GM18526 (cell line): ENCODE measurements around the gene CXorf65.

Experiments
- POLR2A ChIP-seq: IDR thresholded peaks from 3 replicates; pipeline ENCODE4 v1.6.1; 2011; ENCODE audit not compliant: insufficient read length; ENCODE audit errors: extremely low read depth

Gene CXorf65

DNA sequence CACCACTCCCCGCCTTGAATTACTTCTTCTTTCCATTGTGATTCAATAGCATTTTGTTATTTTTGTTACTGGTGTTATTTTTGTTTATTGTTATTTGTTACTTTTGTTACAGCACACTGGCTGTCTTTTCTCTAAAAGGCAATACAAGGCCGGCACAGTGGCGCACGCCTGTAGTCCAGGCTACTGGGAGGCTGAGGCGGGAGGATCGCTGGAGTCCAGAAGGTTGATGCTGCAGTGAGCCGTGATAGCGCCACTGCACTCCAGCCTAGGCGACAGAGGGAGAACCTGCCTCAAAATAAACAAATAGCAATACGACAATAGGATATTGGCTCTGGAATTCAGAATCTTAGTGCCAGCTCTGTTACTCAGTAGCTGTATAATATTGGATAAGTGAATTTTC lies 10.8 kb upstream of the CXorf65 start:
- TF ChIP-seq POLR2A: no peak

DNA sequence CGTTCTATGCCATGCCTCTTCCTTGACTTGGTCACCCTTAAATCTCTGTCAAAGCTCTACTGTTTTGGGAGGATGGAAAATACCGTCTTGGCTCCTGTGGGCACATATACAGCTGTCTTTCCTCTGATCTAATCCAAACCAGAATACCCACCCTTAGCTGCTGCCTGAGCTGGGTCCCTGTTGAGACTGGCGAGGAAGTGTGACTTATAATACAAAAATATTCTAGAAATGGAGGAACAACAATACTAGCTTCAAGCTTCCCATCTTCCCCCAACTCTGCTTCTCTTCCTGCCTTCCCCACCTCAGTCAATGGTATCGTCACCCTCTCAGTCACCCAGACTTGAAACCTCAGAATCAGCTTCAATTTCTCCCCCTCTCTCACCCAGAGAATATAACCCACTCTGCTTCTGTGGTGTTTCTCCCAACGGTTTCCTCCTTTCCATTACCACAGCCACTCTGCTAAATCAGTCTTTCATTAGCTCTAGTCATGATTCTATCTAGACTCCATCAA lies 5.4 kb upstream of the CXorf65 start:
- TF ChIP-seq POLR2A: no peak

DNA sequence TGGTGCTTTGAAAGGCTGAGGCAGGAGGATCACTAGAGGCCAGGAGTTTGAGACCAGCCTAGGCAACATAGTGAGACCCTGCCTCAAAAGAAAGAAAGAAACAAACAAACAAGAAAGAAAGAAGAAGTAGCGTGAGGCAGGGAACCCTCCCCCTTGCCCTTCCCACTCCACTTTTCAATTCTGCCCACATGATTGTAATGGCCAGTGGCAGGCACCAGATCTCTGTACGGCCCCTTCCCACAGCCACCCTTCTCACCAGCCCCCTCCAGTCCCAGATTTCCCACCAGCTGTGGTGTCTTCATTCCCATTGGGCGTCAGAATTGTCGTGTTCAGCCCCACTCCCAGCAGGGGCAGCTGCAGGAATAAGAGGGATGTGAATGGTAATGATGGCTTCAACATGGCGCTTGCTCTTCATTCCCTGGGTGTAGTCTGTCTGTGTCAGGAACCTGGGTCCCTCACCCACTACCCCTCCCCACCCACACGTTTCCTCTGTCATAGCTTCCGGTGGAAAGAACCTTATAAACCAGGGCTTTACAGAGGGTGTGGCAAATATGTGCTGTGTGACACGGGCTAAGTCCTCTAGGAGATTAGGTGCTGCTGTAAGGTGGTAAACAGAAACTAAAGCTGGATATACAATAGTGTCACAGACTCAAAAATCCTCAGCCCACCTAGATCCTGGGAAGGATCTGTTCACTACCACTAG lies 4.8 kb upstream of the CXorf65 start, which contains the start of gene IL2RG:
IL2RG (minus strand) TSS at position 437 of the 703 bp plus-strand sequence; CDS start at position 399, 38 bp downstream.
- peak; percentile 75 for TF ChIP-seq POLR2A

DNA sequence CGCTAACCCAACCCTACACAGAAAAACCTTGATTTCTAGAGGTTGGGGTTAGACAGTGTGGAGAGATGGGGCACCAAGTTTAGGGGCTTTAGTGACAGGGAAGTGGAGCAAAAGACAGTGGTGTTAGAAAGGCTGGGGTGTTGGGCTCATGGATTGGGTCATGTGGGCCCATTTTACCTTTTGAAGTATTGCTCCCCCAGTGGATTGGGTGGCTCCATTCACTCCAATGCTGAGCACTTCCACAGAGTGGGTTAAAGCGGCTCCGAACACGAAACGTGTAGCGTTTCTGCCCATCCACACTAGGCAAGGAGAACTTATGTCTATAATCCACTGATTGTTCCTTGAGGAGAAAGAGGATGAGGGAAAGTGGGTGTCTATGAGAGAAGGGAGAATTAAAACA lies 2.5 kb upstream of the CXorf65 start:
- TF ChIP-seq POLR2A: no peak

DNA sequence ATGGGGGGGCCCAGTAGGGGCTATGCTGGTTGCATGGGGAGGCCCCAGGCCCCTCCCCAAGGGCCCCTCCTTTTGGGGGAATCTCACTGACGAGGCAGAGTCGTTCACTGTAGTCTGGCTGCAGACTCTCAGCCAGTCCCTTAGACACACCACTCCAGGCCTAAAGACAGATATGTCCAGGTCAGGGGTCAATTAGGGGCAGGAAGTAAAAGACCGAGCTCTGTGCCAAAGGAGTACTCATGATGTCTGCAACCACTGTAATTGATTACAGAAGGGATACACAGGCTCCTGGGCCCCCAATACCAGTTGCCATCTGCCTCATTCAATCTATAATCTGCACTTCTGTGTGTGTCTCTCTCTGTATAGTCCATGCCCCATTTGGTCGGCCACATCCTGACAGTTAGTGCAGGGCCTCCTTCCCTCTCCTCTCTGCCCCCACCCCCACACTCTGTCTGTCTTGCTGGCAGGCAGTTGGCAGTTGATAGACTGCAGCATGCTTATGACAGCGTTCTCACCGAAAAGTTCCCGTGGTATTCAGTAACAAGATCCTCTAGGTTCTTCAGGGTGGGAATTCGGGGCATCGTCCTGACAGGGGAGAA lies 1.3 kb upstream of the CXorf65 start:
- TF ChIP-seq POLR2A: no peak

DNA sequence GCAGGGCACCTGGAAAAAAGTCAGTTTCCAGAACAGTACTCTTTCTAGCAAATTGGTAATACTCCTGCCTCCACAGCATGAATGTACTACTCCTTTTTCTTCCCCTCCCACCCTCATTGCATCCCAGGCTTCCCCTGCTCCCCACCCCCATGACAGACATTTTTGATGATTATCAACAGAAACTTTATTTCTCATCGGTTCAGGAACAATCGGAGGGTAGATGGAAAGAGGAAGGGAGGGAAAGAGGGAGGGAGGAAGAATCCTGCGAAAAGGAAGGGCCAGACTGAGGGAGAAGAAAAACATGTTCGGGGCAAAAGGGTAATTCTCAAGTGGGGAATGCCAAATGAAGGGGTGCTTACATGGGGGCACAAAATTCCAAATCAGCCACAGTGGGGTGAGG lies 705 bp upstream of the CXorf65 start:
- no peak for TF ChIP-seq POLR2A

DNA sequence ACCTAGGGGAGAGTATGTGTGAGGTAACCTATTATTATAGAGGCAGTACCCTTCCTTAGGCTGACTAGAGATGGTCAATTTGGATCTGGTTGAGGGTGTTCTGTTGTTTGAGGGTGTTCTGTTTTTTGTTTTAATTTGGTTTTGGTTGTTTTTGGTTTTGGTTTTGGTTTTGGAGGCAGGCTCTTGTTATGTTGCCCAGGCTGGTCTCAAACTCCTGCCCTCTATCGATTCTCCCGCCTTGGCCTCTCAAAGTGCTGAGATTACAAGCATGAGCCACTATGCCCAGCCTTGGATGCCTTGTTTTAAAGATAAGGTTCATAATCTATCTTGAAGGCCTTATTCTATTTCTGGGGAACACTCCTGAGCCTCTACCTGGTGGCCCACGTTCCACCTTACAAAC lies 912 bp downstream of the CXorf65 start:
- TF ChIP-seq POLR2A: no peak

DNA sequence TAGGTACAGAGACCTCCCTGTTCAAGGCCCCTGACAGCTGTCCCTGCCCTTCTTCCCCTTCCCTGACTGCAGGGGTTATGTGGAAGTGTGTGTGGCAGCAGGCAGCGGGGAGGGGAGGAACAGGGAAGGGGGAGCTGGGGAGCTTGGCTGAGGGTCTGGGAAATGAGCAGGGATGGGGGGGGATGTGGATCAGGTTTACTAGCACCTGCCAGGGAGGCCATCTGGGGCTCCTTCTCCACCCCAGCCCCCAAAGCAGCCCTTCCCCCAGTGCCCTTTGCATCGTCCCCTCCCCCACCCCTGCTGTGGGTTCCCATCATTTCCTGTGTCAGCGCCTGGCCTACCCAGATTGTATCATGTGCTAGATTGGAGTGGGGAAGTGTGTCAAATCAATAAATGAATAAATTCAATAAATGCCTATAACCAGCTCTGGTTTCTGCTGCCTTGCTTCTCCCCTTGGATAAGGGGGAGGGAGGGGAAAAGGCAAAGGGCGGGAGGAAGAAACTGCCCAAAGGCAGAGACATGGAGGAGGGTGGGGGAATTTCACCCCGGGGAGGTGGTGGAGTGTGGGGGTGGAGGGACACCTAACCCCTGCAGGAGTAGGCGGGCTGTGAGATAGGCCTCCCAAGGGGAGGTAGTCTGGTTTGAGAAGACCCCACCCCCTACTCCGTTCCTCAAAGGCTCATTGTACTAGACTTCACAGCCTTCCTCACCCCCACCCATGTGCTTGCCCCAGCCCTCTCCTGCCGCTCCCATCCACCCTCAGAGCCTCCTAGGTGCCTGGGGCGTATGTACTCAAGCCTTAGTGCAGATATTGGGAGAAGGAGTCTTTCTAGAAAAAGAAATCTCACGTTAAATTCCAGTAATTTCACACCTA lies 3.2 kb downstream of the CXorf65 start:
- TF ChIP-seq POLR2A: peak; percentile 31

DNA sequence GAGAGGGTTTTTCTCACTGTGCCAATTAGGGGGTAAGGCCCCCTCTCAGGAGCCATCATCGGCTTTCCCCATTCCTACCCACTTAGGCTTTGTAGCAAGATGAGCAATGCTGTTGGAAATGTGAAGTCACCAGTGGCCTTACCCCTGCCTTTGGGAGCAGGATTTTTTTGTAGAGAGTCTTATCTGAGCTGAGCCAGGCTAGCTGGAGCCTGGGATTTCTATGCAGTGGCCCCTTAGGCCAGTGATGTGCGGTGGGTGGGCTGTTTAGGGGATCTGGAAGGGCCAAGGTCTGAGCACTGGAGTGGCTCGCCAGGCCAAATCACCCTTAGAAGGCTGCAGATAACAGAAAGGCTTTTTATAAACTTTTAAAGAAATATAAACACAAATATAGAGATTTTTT lies 4.2 kb downstream of the CXorf65 start:
- TF ChIP-seq POLR2A: no peak

DNA sequence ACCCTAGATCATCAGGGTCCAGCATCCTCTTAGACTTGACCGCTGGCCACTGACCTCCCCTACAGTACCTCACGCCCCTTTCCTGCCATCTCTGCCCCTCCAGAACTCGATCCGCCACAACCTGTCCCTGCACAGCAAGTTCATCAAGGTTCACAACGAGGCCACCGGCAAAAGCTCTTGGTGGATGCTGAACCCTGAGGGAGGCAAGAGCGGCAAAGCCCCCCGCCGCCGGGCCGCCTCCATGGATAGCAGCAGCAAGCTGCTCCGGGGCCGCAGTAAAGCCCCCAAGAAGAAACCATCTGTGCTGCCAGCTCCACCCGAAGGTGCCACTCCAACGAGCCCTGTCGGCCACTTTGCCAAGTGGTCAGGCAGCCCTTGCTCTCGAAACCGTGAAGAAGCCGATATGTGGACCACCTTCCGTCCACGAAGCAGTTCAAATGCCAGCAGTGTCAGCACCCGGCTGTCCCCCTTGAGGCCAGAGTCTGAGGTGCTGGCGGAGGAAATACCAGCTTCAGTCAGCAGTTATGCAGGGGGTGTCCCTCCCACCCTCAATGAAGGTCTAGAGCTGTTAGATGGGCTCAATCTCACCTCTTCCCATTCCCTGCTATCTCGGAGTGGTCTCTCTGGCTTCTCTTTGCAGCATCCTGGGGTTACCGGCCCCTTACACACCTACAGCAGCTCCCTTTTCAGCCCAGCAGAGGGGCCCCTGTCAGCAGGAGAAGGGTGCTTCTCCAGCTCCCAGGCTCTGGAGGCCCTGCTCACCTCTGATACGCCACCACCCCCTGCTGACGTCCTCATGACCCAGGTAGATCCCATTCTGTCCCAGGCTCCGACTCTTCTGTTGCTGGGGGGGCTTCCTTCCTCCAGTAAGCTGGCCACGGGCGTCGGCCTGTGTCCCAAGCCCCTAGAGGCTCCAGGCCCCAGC lies 5.7 kb downstream of the CXorf65 start:
- no peak for TF ChIP-seq POLR2A

DNA sequence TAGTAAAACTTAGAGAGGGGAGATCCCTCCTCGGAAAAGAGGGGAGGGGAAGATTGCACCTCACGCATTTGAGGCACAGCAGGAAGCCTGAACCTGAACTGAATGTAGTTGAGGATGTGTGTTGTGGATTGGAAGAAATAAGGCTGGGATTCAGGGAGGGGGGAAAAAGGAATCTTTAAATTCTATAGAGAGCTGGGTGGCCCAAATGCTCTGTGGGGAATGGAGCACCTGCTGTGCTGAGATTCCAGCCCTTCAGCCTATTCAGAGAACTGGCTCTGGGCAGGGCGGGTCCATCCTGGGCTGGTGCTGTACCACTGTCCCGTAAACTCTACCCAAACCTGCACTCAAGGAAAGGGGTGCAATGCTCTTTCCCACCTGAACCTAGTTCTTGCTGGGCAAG lies 6.8 kb downstream of the CXorf65 start:
- no peak for TF ChIP-seq POLR2A

DNA sequence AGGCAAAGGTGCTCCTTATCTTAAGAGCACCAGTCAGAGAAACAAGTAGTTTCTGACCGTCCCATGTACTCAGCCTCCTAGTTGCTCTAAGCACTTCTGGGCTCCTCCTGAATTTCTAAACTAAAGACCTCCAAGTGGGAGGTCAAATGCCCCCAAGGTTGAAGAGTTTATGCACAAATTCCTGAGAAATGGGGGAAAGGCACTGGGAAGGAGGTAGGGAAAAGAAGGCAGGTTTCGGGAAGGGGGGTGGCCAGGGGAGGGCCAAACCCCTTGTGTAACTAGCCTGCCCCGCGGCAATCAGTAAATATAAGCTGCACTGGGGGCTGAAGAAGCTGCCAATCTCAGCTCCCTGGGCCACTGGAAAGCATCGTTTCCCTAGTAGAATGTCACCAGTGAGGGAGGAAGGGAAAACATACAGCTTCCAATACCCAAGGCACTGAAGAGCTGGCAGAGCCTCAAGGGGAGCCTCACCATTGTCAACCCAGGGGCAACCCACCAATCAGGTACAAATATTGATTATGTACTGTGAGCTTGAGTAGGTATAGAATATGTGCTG lies 7.5 kb downstream of the CXorf65 start:
- no peak for TF ChIP-seq POLR2A

DNA sequence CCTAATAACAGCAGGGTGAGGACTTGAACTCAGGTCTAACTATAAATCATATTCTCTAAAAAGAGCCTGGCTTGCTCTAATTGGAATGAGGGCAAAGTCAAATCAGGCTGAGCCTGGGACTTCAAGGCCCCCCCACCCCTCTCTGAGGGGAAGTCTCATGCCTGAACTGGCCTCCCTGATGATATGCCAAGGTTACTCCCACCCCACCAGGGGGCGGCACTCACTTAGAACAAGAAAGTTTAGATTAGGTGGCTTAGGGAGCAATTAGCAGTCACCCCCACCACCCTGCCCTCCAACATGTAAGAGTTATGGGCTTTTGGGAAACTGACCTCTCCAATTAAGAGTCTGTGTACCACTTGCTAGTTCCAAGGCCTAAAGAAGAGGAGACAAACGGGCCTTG lies 8.2 kb downstream of the CXorf65 start:
- no peak for TF ChIP-seq POLR2A

DNA sequence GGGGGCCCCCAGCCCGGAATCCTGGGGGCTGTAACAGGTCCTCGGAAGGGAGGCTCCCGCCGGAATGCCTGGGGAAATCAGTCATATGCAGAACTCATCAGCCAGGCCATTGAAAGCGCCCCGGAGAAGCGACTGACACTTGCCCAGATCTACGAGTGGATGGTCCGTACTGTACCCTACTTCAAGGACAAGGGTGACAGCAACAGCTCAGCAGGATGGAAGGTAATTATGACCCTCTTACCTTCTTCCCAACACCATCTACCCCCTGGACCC lies 9.8 kb downstream of the CXorf65 start:
- no peak for TF ChIP-seq POLR2A

DNA sequence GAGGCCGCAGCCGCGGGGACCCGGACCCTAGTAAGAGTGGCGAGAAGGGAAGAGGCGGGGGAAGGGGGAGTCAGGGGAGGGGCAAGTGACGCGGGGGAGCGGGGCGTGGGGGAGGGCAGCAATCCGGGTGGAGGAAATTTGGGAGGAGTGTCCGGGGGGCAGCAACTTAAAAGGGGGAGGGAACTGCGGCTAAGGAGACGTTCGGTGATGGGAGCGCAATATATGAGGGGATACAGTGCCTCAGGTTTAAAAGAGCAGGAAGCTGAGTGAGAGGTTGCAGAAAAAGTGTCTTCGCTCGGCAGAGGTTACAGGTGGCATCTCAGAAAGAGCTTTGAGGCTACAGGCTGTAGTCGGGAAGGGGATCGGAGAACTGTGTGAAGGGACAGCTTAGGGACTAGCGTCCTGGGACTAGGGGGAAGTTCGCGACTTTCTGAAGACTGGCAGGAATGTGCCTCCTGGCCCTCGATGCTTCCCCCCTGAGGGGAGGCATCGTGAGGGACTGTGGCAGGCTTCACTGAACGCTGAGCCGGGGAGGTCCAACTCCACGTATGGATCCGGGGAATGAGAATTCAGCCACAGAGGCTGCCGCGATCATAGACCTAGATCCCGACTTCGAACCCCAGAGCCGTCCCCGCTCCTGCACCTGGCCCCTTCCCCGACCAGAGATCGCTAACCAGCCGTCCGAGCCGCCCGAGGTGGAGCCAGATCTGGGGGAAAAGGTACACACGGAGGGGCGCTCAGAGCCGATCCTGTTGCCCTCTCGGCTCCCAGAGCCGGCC lies 10.4 kb downstream of the CXorf65 start:
- TF ChIP-seq POLR2A: no peak
